IMR-90 (cell line): Measurements from ENCODE around the gene SUSD1. TPM values are rescaled to one million over a fixed set of nuclear protein-coding genes. Genes with fewer than 3 reads are reported as not detected.

Experiments
- ATAC-seq: fragments of 200-7000 bp; cut with Tn5 transposase; 2 replicates; pipeline ENCODE4 v1.9.1; 2020; ENCODE audit warnings: low read depth, mild to moderate bottlenecking, moderate library complexity
- BruUV-seq: library from RNA; stranded (reverse); fragments of 400-500 nt; replicated peaks from 2 replicates; lab custom pipeline; 2021; lab: Mats Ljungman, UMichigan
- CTCF ChIA-PET: fragments of 300-600 bp; formaldehyde crosslinking; extraction: SDS; loops from one replicate; lab custom pipeline; 2021; ENCODE audit warnings: antibody characterized with exemption; lab: Yijun Ruan, JAX
- POLR2A ChIA-PET: fragments of 300-600 bp; sonication (Branson Sonifier 250); formaldehyde crosslinking; loops from one replicate; lab custom pipeline; 2022; ENCODE audit warnings: antibody characterized with exemption; ENCODE audit not compliant: unreplicated experiment; lab: Charles Lee
- DNase-seq: peaks from one replicate; pipeline ENCODE4 v3.0.0; 2013
- H2AFZ ChIP-seq: replicated peaks from 2 replicates; pipeline ENCODE3; 2013; ENCODE audit warnings: low read length, mild to moderate bottlenecking; ENCODE audit not compliant: poor library complexity
- H2AK5ac ChIP-seq: 2 replicates; pipeline ENCODE4 v1.6.1; 2013; ENCODE audit warnings: low read depth, low read length, inconsistent platforms
- H2AK9ac ChIP-seq: replicated peaks from 2 replicates; pipeline ENCODE3; 2013; ENCODE audit warnings: mild to moderate bottlenecking, low read depth, low read length, moderate library complexity; ENCODE audit not compliant: poor library complexity
- H2BK120ac ChIP-seq: 2 replicates; pipeline ENCODE4 v1.6.1; 2013; ENCODE audit warnings: low read depth, low read length, inconsistent platforms
- H2BK15ac ChIP-seq: 3 replicates; pipeline ENCODE4 v1.6.1; 2013; ENCODE audit warnings: low read depth, low read length, inconsistent platforms
- H2BK20ac ChIP-seq: 2 replicates; pipeline ENCODE4 v1.6.1; 2013; ENCODE audit warnings: low read depth, mild to moderate bottlenecking, inconsistent platforms, low read length, moderate library complexity
- H2BK5ac ChIP-seq: 2 replicates; pipeline ENCODE4 v1.6.1; 2013; ENCODE audit warnings: mild to moderate bottlenecking, low read depth, low read length, inconsistent platforms; ENCODE audit not compliant: poor library complexity, severe bottlenecking
- H3K14ac ChIP-seq: replicated peaks from 2 replicates; pipeline ENCODE4 v1.6.1; 2013; ENCODE audit warnings: low read depth, low read length, inconsistent platforms
- H3K18ac ChIP-seq: 2 replicates; pipeline ENCODE4 v1.6.1; 2013; ENCODE audit warnings: low read depth, low read length, control low read depth
- H3K23ac ChIP-seq: 2 replicates; pipeline ENCODE4 v1.6.1; 2013; ENCODE audit warnings: low read depth, low read length, inconsistent platforms
- H3K27ac ChIP-seq: 2 replicates; pipeline ENCODE4 v1.5.1; 2013; ENCODE audit warnings: mild to moderate bottlenecking, control low read depth, low read length; ENCODE audit not compliant: insufficient read depth
- H3K27me3 ChIP-seq: 2 replicates; pipeline ENCODE4 v1.6.1; 2013; ENCODE audit warnings: low read length; ENCODE audit not compliant: control insufficient read depth, insufficient read depth
- H3K36me3 ChIP-seq: 2 replicates; pipeline ENCODE4 v1.6.1; 2013; ENCODE audit warnings: low read length, mixed read lengths; ENCODE audit not compliant: control insufficient read depth, insufficient read depth
- H3K4ac ChIP-seq: 2 replicates; pipeline ENCODE4 v1.6.1; 2013; ENCODE audit warnings: low read depth, low read length, inconsistent platforms
- H3K4me1 ChIP-seq: 2 replicates; pipeline ENCODE4 v1.6.1; 2013; ENCODE audit warnings: low read length, mixed read lengths; ENCODE audit not compliant: control insufficient read depth, insufficient read depth
- H3K4me2 ChIP-seq: 2 replicates; pipeline ENCODE4 v1.6.1; 2013; ENCODE audit warnings: low read depth, mild to moderate bottlenecking, control low read depth, low read length, moderate library complexity
- H3K4me3 ChIP-seq: 2 replicates; pipeline ENCODE4 v1.5.1; 2013; ENCODE audit warnings: low read depth, mild to moderate bottlenecking, control low read depth, low read length, moderate library complexity; ENCODE audit not compliant: insufficient read depth
- H3K56ac ChIP-seq: 2 replicates; pipeline ENCODE4 v1.6.1; 2013; ENCODE audit warnings: low read length, inconsistent platforms; ENCODE audit not compliant: insufficient read depth; ENCODE audit errors: extremely low read depth
- H3K79me1 ChIP-seq, 2 experiments: 2 replicates each; pipeline ENCODE4 v1.6.1; 2013; ENCODE audit warnings: low read length in 2 of 2, inconsistent platforms in 1 of 2, low read depth in 1 of 2
- H3K9ac ChIP-seq: 2 replicates; pipeline ENCODE4 v1.6.1; 2013; ENCODE audit warnings: low read depth, low read length, control low read depth
- H3K9me1 ChIP-seq: 2 replicates; pipeline ENCODE4 v1.6.1; 2013; ENCODE audit warnings: low read length, inconsistent platforms; ENCODE audit not compliant: insufficient read depth
- H3K9me3 ChIP-seq: 2 replicates; pipeline ENCODE4 v1.6.1; 2013; ENCODE audit warnings: low read length; ENCODE audit not compliant: control insufficient read depth, insufficient read depth
- H4K20me1 ChIP-seq: 2 replicates; pipeline ENCODE4 v1.6.1; 2013; ENCODE audit warnings: low read length, inconsistent platforms; ENCODE audit not compliant: insufficient read depth
- H4K5ac ChIP-seq: 2 replicates; pipeline ENCODE4 v1.6.1; 2013; ENCODE audit warnings: mild to moderate bottlenecking, low read depth, low read length, control low read depth
- H4K8ac ChIP-seq, 2 experiments: 2 replicates each; pipeline ENCODE4 v1.6.1; 2013; ENCODE audit warnings: low read depth in 2 of 2, low read length in 2 of 2, control low read depth in 1 of 2, inconsistent platforms in 1 of 2
- H4K91ac ChIP-seq: 2 replicates; pipeline ENCODE4 v1.6.1; 2013; ENCODE audit warnings: low read depth, low read length, inconsistent platforms; ENCODE audit not compliant: insufficient read depth
- FOS ChIP-seq: fragments of 150-350 bp; IDR thresholded peaks from 2 replicates; pipeline ENCODE4 v1.6.1; 2016; ENCODE audit warnings: low read depth, low read length
- MAZ ChIP-seq: IDR thresholded peaks from 2 replicates; pipeline ENCODE4 v1.6.1; 2012; ENCODE audit warnings: low read depth, mild to moderate bottlenecking, low read length, improper control_type of control experiment, moderate library complexity, borderline replicate concordance
- POLR2A ChIP-seq: IDR thresholded peaks from 2 replicates; pipeline ENCODE4 v1.6.1; 2012; ENCODE audit warnings: mild to moderate bottlenecking, low read depth, low read length
- RCOR1 ChIP-seq: IDR thresholded peaks from 2 replicates; pipeline ENCODE4 v1.6.1; 2012; ENCODE audit warnings: mild to moderate bottlenecking, low read length, improper control_type of control experiment; ENCODE audit not compliant: insufficient replicate concordance
- RFX5 ChIP-seq: IDR thresholded peaks from 2 replicates; pipeline ENCODE4 v1.8.0; 2012; ENCODE audit warnings: low read depth, mild to moderate bottlenecking, low read length, moderate library complexity
- WGBS, 2 experiments: methylation state at CpG; one replicate each; pipeline versions ENCODE4 v1.1.5 to v1.1.7; 2013; ENCODE audit warnings: missing lambda C conversion rate in 2 of 2; ENCODE audit not compliant: insufficient read length in 1 of 2; ENCODE audit errors: extremely low coverage in 2 of 2; 5-methylcytosine and 5-hydroxymethylcytosine counted together
- dilution Hi-C: fragments of 300-500 bp; cut with HindIII; formaldehyde crosslinking; loops from one replicate; pipeline ENCODE4 v1.14.3; 2018; ENCODE audit warnings: low sequenced_read_pairs; ENCODE audit not compliant: unreplicated experiment
- in situ Hi-C: fragments of 300-500 bp; cut with MboI; formaldehyde crosslinking; loops from 3 replicates; pipeline ENCODE4 v1.14.3; 2019; ENCODE audit warnings: low sequenced_read_pairs, inconsistent platforms, mixed read lengths
- intact Hi-C: fragments of 100-400 bp; cut with micrococcal nuclease; formaldehyde crosslinking; loops from 2 replicates; pipeline ENCODE4 v1.10.0; 2022
- polyA plus RNA-seq, 3 experiments: library from polyadenylated mRNA; depleted of rRNA; stranded (reverse); fragments of >200 nt; gene quantifications; 2 replicates each; pipeline ENCODE4 v1.2.3, GENCODE V29; 2012; ENCODE audit warnings: low replicate concordance in 1 of 3
- total RNA-seq: library from RNA; depleted of rRNA; stranded (reverse); fragments of >200 nt; gene quantifications from 2 replicates; pipeline ENCODE4 v1.2.3, GENCODE V29; 2012

Gene SUSD1
- total and polyA plus RNA-seq, 2 of the 4 experiments (the other 2 are of a cell fraction) = 4.0 to 4.7 TPM

DNA sequence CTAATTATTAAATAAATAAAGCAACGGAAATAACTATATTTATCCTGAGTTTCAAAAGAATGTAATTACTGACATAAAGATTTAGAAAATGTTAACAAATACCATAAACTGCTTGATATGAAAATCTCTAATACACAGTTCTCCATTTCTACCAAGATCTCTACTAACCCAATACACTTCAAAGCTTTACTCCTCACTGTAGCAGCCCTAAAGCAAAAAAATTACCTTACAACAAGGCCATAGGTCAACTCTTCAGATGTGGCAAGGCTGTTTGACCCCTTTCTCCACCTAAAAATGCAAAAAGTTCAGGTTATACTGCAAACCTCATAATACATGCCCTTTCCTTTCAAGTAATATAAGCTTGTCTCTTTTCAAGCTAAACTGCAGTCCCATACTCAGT, 181.8 kb downstream of the SUSD1 start (continued):
- TF ChIP-seq MAZ (no peak), FOS (no peak), RFX5 (no peak), RCOR1 (no peak)

DNA sequence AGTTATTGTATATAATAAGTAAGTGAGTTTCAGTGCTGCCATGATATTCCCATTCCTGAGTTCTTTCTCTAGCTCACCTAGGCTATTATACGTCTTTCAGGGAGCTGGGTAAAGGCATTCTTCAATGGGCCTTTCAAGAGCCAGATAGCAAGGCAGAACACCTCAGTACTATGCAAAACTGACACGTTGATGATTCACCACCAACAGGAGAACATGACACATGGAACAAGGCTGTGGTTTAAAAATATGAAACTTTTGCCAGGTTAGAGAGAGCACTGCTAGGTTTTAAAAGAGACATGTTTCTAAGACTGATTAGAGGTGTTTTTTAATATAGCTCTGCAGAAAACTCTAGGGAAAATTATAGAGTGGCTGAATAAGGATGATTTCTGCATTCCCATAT, 182.6 kb downstream of the SUSD1 start:
- peak; percentile 82 for DNase-seq
- H3K56ac ChIP-seq = no peak overlapping the region
- no peak overlapping the region for H4K8ac ChIP-seq
- in situ Hi-C loops = no loop called here
- no peak overlapping the region for H3K4me2 ChIP-seq
- intact Hi-C loops = no loop called here
- H2BK20ac ChIP-seq = no peak overlapping the region
- H3K23ac ChIP-seq = no peak overlapping the region
- no peak overlapping the region for H4K91ac ChIP-seq
- no peaks in the 10 kb centered on the region for H3K27me3 ChIP-seq
- no peak overlapping the region for H2BK5ac ChIP-seq
- no peak overlapping the region for H3K27ac ChIP-seq
- H2AK9ac ChIP-seq = no peak overlapping the region
- no peak overlapping the region for H3K4me3 ChIP-seq
- H2BK15ac ChIP-seq = no peak overlapping the region
- peaks cover 3% of the 10 kb centered on the region; the same call in 1 of the 2 replicates for H3K4me1 ChIP-seq
- H3K9me3 ChIP-seq = peaks cover 3% of the 10 kb centered on the region; the same call in 1 of the 2 replicates
- no peak overlapping the region for H3K14ac ChIP-seq
- TF ChIP-seq POLR2A (no peak), RFX5 (no peak), FOS (peak; percentile 51; the same call in 1 of the 2 replicates)
- H4K5ac ChIP-seq = no peak overlapping the region
- CTCF ChIA-PET = no interaction called here
- peak overlapping the region; percentile 64; the same call in 1 of the 2 replicates for H3K18ac ChIP-seq
- no CpG with 5 or more reads among the region's 2 CpGs for WGBS, 2 experiments
- no TSS peak for BruUV-seq
- no peaks in the 10 kb centered on the region for H4K20me1 ChIP-seq
- no peak overlapping the region for H3K9ac ChIP-seq
- H3K36me3 ChIP-seq = no peaks in the 10 kb centered on the region
- H2AFZ ChIP-seq = no peak overlapping the region
- H2BK120ac ChIP-seq = peak overlapping the region; percentile 13; the same call in 1 of the 2 replicates
- H3K9me1 ChIP-seq = no peaks in the 10 kb centered on the region
- H3K79me1 ChIP-seq = no peaks in the 10 kb centered on the region
- dilution Hi-C loops = no loop called here
- ATAC-seq = peak; percentile 64
- no peak overlapping the region for H3K4ac ChIP-seq
- POLR2A ChIA-PET = no interaction called here
- H2AK5ac ChIP-seq = no peak overlapping the region
